ENCODE measurements around the gene SNRK. TPM values are rescaled to one million over a fixed set of nuclear protein-coding genes. Genes with fewer than 3 reads are reported as not detected.

The SNRK gene
- total and polyA plus RNA-seq, 11 donors: 9.3 to 41.5 (median 23.0) TPM

DNA sequence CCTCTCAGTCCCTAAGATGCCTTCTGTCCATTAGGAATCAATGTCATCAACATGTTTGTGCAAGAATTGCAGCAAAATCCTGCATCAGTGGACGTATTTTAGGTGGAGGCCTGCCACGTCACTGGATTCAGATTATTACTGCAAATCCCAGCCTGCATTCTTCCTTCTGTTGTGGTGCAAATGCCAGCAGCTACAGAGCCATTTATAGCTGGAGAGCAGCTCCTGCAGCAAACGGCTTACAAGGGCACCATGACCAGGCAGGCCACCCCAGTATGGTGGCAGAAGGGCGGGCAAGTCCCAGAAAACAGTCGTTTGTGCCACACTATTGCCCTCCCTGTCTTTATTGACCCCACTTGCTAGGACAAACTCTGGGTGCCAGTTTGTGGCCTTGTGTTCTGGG is 74.7 kb downstream of the SNRK start:
- H3K9me3 ChIP-seq: peaks cover 0 to 14% (median 2%) of the 10 kb centered on the region in 12 donors
- intact Hi-C loops (cut with DNase I): no loop called here
- WGBS, 4 donors: 62 to 70% (median 70%) methylated on average over 4 to 5 of the region's 5 CpGs
- no peak for DNase-seq
- no peaks in the 10 kb centered on the region for H3K27me3 ChIP-seq
- TF ChIP-seq, protein P1, sequence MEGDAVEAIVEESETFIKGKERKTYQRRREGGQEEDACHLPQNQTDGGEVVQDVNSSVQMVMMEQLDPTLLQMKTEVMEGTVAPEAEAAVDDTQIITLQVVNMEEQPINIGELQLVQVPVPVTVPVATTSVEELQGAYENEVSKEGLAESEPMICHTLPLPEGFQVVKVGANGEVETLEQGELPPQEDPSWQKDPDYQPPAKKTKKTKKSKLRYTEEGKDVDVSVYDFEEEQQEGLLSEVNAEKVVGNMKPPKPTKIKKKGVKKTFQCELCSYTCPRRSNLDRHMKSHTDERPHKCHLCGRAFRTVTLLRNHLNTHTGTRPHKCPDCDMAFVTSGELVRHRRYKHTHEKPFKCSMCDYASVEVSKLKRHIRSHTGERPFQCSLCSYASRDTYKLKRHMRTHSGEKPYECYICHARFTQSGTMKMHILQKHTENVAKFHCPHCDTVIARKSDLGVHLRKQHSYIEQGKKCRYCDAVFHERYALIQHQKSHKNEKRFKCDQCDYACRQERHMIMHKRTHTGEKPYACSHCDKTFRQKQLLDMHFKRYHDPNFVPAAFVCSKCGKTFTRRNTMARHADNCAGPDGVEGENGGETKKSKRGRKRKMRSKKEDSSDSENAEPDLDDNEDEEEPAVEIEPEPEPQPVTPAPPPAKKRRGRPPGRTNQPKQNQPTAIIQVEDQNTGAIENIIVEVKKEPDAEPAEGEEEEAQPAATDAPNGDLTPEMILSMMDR (IDR thresholded peaks at IDR 0.05): no peak
- no peak for TF ChIP-seq POLR2A (IDR thresholded peaks at IDR 0.05)
- H3K4me1 ChIP-seq: peaks cover 0 to 27% (median 10%) of the 10 kb centered on the region in 12 donors
- H3K36me3 ChIP-seq: peaks cover 0 to 2% (median 0%) of the 10 kb centered on the region in 9 donors
- peak overlapping the region in 6 of 12 donors; percentile 26 to 63 (median 40) for H3K27ac ChIP-seq
- H3K4me3 ChIP-seq: no peak overlapping the region
- peak; percentile 40 to 57 (median 45) for ATAC-seq

DNA sequence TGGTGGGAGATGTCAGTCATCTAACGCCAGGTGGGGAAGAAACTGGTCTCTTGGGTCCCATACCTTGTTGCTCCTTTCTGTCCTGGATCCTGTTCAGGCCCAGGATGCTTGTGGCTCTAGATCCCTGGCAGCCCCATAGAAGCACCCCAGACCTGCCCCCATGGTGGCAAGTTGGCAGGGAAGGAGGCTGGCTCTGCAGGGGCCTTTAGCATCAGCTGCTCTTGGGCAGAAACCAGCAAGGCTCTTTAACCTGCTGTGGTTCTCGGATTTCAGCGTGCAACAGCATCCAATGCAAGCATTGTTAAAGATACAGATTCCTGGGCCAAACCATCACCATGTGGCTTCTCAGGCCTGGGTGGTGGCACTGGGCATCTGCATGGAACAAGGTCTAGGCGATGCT is 75.8 kb downstream of the SNRK start:
- DNase-seq (no peak), ATAC-seq (no peak)
- Histone ChIP-seq H3K27ac (peak overlapping the region in 4 of 12 donors; percentile 18 to 63 (median 50)), H3K27me3 (no peaks in the 10 kb centered on the region), H3K36me3 (peaks cover 0 to 4% (median 0%) of the 10 kb centered on the region in 9 donors), H3K4me1 (peaks cover 0 to 38% (median 17%) of the 10 kb centered on the region in 12 donors), H3K4me3 (no peak overlapping the region), H3K9me3 (peaks cover 0 to 6% (median 0%) of the 10 kb centered on the region in 12 donors)
- intact Hi-C loops (cut with DNase I): no loop called here
- TF ChIP-seq, protein P1 (IDR thresholded peaks at IDR 0.05): no peak
- no peak for TF ChIP-seq POLR2A (IDR thresholded peaks at IDR 0.05)
- 94 to 100% (median 96%) methylated on average over 1 to 4 of the region's 4 CpGs for WGBS, 4 donors

DNA sequence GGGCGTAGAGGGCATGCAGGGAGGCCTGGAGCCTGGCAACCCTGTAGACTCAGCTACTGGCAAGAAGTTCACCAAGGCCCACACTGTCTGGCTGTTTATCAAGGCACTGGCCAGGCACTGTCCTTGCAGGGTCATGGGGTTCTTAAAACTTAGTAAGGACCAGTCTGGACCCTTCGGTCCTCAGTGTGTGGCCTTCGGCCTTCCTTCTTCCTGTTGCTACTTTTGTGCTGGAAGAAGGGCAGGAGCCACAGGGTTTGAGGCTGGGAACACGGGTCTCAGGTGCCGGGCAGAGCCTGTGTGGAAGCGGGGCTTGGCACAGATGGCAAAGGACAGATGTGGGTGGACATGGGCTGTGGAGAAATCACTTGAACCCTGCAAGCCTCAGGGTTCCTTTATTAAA is 76.6 kb downstream of the SNRK start:
- Histone ChIP-seq H3K27ac (peak overlapping the region in 9 of 12 donors; percentile 28 to 71 (median 59)), H3K9me3 (peaks cover 0 to 5% (median 0%) of the 10 kb centered on the region in 12 donors), H3K27me3 (no peaks in the 10 kb centered on the region), H3K4me3 (no peak overlapping the region), H3K36me3 (peaks cover 0 to 4% (median 0%) of the 10 kb centered on the region in 9 donors), H3K4me1 (peaks cover 0 to 39% (median 17%) of the 10 kb centered on the region in 12 donors)
- ATAC-seq (no peak), DNase-seq (no peak)
- WGBS, 4 donors: 88 to 97% (median 92%) methylated on average over 5 to 6 of the region's 6 CpGs
- TF ChIP-seq, protein P1 (IDR thresholded peaks at IDR 0.05): no peak
- TF ChIP-seq POLR2A (IDR thresholded peaks at IDR 0.05): no peak
- intact Hi-C loops (cut with DNase I): no loop called here

DNA sequence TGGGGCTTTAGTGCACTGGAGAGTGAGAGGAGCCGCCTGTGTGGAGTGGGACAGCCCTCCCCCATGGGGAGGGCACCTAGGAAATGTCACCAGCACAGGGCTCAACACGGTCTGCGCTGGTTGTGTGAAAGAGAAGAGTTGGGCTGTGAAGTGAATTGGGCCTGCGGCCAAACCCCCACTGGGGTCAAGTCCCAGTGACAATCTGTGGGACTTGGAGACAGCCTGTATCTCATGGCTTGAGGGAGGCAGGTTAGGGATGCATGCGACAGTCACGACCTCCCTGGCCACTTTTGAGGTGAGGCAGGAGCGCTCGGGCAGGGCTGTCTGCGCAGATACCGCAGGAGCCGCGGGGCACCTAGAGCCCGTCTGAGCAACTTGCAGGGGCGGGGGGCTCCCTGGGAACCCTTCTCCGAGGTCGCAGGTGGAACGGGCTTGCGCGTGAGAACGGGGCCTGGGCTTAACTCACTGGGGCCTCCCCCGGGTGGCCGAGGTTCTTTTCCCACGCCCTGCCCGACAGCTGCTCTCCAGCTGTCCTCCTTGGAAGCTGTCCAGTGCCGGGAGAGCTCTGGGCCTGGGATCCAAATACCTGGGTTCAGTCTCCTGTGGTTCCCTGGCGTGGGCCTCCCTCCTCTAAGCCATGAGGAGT is 77.4 kb downstream of the SNRK start:
- DNase-seq (peak; percentile 69 to 87 (median 78)), ATAC-seq (peak; percentile 28 to 70 (median 50))
- Histone ChIP-seq H3K36me3 (peaks cover 0 to 4% (median 0%) of the 10 kb centered on the region in 9 donors), H3K27ac (peak overlapping the region in 11 of 12 donors; percentile 17 to 71 (median 39)), H3K9me3 (no peaks in the 10 kb centered on the region), H3K4me1 (peaks cover 0 to 39% (median 17%) of the 10 kb centered on the region in 12 donors), H3K4me3 (no peak overlapping the region), H3K27me3 (no peaks in the 10 kb centered on the region)
- intact Hi-C loops (cut with DNase I): no loop called here
- WGBS, 4 donors: 71 to 88% (median 80%) methylated on average over 16 to 26 of the region's 26 CpGs
- TF ChIP-seq, protein P1 (IDR thresholded peaks at IDR 0.05): no peak
- TF ChIP-seq POLR2A (IDR thresholded peaks at IDR 0.05): no peak

All from heart left ventricle (tissue), 16 donors.